NCI-H187 treated with DMSO at 0.1 percent for 48 hours (cell line): ENCODE measurements around the gene ESPNL.
"Not testable (repeated sequence)": the region's sequence is repeated elsewhere in the genome, so short reads cannot be mapped to it uniquely, and the experiment has no call there.

Experiments used
- DNase-seq: peaks from one replicate; lab custom pipeline; 2025; lab: John Stamatoyannopoulos, UW

The ESPNL gene

DNA sequence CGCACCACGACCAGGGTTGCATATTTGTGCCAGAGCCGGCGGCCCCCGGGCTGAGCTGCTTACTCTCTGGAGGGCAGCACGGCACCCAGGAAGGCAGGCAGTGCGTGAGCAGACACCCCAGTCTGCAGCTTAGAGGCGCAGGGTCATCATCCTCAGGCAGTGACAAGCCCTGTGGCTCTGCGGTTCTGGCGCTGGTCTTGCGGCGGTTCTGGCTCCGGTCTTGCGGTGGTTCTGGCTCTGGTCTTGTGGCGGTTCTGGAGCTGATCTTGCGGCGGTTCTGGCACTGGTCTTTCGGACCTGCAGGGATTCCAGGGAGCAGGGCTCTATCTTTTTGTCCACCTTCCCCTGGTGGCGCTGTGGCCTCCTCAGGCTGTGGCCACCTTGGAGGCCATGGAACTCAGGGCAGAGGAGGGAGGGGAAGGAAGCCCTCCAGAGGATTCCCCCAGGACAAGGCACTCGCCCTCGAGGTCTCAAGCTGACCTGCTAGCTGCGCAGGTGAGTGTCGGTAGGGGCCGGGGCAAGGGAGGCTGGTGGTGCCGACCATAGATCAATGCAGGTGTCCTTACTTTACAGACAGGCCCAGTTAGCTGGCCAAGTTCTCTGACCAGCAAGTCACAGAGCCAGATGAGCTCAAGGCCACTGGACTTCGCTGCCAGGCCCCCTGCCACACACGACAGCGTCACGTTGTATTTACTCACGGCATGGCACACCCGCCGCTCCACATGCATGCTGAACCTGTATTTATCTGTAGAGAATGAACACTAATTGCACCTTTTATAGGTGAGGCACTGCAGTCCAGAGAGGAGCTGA lies 14.9 kb downstream of the ESPNL start:
- no peak for DNase-seq

DNA sequence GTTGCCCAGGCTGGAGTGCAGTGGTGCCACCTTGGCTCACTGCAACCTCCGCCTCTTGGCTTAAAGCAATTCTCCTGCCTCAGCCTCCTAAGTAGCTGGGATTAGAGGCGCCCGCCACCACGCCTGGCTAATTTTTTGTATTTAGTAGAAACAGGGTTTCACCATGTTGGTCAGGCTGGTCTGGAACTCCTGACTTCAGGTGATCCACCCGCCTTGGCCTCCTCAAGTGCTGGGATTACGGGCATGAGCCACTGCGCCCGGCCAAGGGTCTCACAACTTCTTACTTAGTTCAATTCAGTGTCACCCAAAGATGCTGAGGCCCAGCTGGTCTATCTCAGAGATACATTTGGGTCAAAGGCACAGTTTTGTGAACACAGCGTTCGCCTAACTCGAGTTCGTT lies 15.6 kb downstream of the ESPNL start:
- not testable (repeated sequence) for DNase-seq

GRCh38 chr2:238116298-238117198 lies 16.4 kb downstream of the ESPNL start:
- DNase-seq = no peak

GRCh38 chr2:238117199-238118154 lies 17.3 kb downstream of the ESPNL start:
- no peak for DNase-seq

DNA sequence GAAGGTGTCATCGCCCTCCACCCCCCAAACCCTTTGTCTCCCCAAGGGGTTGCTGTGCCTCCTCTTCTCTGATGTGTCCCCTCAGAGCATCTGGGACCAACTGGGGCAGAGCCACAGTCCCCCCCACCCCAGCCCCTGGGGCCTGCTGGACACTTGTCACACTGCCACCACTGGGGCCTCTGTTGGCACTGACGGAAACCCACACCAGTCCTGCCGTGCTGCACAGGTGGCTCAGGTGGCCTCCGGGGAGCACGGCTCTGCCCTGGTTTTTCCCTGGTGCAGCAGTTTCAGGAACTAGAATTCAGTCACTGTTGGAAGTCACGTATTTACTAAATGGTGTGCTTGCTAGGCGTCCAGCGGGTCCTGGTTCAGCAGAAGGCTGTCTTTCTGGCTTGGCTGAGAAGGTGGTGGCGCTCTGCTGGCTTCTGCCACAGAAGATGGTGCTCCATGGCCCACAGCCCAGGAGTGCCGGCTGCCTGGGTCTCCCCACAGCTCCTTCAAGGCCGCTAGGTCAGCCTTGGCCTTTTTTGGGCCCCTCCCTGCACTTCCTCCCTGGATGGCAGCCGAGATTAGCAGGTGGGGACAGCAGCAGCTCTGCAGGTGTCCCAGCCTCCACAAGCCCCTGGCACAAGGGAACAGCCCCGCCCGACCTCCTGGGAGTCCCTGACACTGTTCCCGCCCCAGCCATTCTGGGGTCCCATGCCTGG lies 19.8 kb downstream of the ESPNL start:
- no peak for DNase-seq

- DNase-seq = no peak
Observed at GRCh38 chr2:238120463-238121298, 20.5 kb downstream of the ESPNL start.

- DNase-seq = no peak
Observed at GRCh38 chr2:238121511-238122286, 21.6 kb downstream of the ESPNL start.

- no peak for DNase-seq
Observed at GRCh38 chr2:238122287-238123217, 22.4 kb downstream of the ESPNL start.

- no peak for DNase-seq
Observed at GRCh38 chr2:238123218-238123971, 23.3 kb downstream of the ESPNL start.

GRCh38 chr2:238123991-238124470 lies 23.9 kb downstream of the ESPNL start:
- no peak for DNase-seq

- DNase-seq = no peak
Observed at GRCh38 chr2:238124488-238125126, 24.5 kb downstream of the ESPNL start.

DNA sequence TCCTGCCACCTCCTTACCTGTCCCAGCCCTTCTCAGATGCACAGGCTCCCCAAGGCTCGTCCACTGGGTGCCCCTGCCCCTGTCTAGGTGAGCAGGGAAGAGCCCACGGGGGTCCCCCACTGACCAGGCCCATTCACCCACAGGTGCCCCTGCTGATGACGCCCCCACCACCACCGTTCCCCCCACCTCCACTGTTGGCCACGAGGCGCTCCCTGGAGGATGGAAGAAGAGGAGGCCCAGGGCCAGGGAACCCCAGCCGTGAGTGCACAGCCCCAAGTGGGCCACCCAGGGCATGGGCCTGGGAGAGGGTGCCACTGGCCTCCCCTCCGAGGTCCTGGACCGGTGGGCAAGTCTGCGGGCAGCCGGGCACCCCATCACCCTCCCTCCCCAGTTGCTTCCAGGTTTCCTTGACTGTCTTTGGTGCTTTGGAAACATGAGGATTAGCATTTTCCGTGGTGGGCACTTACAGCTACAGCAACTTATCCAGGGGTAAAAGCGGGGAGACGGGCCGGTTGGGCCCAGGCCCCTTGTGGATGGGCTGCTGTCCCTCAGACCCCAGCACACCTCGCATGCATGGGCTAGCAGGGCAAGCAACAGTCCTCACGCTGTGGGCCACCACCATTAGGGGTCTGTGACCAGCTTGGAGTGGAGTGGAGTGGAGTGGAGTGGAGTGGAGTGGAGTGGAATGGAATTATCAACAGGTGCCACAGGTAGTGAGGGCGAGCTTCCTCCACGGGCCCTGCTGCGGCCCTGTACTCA lies 25.2 kb downstream of the ESPNL start:
- DNase-seq = no peak

DNA sequence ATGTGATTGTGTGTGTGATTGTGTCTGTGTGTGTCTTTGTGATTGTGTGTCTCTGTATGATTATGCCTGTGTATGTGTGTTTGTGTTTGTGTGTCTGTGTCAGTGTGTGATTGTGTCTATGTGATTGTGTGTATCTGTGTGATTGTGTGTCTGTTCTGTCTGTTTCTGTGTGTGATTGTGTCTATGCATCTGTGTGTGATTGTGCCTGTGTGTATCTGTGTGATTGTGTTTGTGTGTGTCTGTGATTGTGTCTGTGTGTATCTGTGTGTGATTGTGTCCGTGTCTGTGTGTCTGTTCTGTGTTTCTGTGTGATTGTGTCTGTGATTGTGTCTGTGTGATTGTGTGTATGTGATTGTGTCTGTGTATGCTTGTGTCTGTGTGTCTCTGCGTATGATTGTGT lies 26.2 kb downstream of the ESPNL start:
- no peak for DNase-seq

DNA sequence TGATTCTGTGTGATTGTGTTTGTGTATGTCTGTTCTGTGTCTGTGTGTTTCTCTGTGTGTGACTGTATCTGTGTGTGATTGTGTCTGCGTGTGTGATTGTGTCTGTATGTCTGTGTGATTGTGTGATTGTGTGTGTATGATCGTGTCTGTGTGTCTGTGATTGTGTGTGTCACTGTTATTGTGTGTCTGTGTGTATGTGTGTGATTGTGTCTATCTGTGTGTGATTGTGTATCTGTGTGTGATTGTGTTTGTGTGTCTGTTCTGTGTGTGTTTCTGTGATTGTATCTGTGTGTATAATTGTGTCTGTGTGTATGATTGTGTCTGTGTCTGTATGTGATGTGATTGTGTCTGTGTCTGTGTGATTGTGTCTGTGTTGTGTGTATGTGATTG lies 26.6 kb downstream of the ESPNL start:
- DNase-seq = no peak

DNA sequence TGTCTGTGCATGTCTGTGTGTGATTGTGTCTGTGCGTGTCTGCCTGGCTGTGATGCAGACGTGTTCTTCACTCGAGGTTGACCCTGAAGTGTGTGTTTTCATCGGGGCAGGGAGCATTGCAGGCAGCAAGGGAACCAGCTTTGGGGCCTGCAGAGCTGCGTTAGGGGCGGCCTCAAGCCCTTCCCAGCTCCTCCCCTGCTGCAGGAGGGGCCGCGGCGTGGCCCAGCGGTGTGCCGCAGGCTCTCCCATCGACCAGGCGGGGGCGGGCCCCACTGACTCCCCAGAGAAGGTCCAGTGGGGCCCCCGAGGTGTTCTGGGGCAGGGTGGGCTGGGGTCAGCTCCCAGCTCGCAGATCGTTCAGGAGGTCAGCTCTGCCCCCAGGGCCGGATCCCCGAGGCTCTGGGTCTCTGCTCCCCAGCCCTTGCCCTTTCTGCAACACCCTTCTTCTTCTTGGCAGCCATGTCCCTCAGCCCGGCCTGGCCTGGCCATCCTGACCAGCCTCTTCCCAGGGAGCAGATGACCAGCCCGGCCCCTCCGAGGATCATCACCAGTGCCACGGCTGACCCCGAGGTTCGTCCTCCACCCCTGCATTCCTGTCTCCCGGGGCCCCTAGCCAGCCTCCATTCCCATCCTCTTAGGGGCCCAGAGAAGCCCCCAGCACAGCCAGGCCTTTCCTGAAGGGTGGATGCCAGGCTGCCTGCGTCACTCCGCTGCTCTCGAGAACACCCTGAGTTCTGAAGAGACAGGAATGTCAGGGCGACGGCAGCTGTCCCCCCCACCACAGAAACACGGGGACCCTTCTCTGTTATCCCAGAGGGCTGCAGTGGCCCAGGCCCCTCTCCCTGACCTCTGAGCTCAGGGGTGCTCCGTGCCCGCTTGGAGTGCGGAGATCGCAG lies 27.3 kb downstream of the ESPNL start:
- no peak for DNase-seq
